HFFc6 (cell line): ENCODE results near the gene BCL7C. TPM values are rescaled to one million over a fixed set of nuclear protein-coding genes. Genes with fewer than 3 reads are reported as not detected.

ENCODE experiments used
- DNase-seq: peaks from one replicate; pipeline ENCODE4 v3.0.0-alpha.2; 2018
- H3K27ac Mint-ChIP-seq: 2 replicates; pipeline ENCODE4 v1.8.0; 2020; ENCODE audit warnings: mild to moderate bottlenecking, mixed read lengths
- H3K27me3 Mint-ChIP-seq: 2 replicates; pipeline ENCODE4 v1.8.0; 2021; ENCODE audit warnings: mild to moderate bottlenecking, moderate library complexity, mixed read lengths; ENCODE audit not compliant: insufficient read depth
- H3K36me3 Mint-ChIP-seq: 2 replicates; pipeline ENCODE4 v1.8.0; 2021; ENCODE audit warnings: low read depth, mixed read lengths
- H3K4me1 Mint-ChIP-seq: 2 replicates; pipeline ENCODE4 v1.8.0; 2020; ENCODE audit warnings: low read depth, mixed read lengths
- H3K4me3 Mint-ChIP-seq: 2 replicates; pipeline ENCODE4 v1.8.0; 2020; ENCODE audit warnings: mild to moderate bottlenecking, moderate library complexity, mixed read lengths
- H3K9me3 Mint-ChIP-seq: 2 replicates; pipeline ENCODE4 v1.8.0; 2020; ENCODE audit warnings: mild to moderate bottlenecking, mixed read lengths
- total RNA-seq, 6 experiments: library from RNA; stranded (reverse); fragmentation: NEBNext Ultra II Directional; extraction: Animal tissue kit (Norgen Biotek cat#: 25700); gene quantifications; 2 replicates in 1 of 6; 3 replicates in 5 of 6; pipeline ENCODE4 v1.2.3, GENCODE V29; 2021
- TF ChIP-seq, protein P1 (sequence below): fragments of 200-600 bp; sonication (generic); IDR thresholded peaks from 2 replicates; pipeline ENCODE4 v1.5.0; 2021; ENCODE audit warnings: antibody characterized with exemption, mild to moderate bottlenecking

The BCL7C gene
- total RNA-seq, 6 experiments from 2014 or later, result 42.7 to 52.7 (median 48.4) TPM

- DNase-seq, result peak; percentile 52
- Mint-ChIP-seq H3K27me3 (no peaks in the 10 kb centered on the region; the same call in 1 of the 2 replicates), H3K9me3 (no peaks in the 10 kb centered on the region), H3K4me1 (peaks cover 8% of the 10 kb centered on the region; the same call in 1 of the 2 replicates), H3K36me3 (peaks cover 18% of the 10 kb centered on the region; the same call in 1 of the 2 replicates), H3K4me3 (no peak overlapping the region), H3K27ac (peak overlapping the region; percentile 1)
- TF ChIP-seq, protein P1, sequence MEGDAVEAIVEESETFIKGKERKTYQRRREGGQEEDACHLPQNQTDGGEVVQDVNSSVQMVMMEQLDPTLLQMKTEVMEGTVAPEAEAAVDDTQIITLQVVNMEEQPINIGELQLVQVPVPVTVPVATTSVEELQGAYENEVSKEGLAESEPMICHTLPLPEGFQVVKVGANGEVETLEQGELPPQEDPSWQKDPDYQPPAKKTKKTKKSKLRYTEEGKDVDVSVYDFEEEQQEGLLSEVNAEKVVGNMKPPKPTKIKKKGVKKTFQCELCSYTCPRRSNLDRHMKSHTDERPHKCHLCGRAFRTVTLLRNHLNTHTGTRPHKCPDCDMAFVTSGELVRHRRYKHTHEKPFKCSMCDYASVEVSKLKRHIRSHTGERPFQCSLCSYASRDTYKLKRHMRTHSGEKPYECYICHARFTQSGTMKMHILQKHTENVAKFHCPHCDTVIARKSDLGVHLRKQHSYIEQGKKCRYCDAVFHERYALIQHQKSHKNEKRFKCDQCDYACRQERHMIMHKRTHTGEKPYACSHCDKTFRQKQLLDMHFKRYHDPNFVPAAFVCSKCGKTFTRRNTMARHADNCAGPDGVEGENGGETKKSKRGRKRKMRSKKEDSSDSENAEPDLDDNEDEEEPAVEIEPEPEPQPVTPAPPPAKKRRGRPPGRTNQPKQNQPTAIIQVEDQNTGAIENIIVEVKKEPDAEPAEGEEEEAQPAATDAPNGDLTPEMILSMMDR, result peak; percentile 79
Observed at GRCh38 chr16:30934827-30935557, 41.1 kb upstream of the BCL7C start.

- peaks cover 18% of the 10 kb centered on the region; the same call in 1 of the 2 replicates for H3K36me3 Mint-ChIP-seq
- TF ChIP-seq, protein P1, result no peak
- no peaks in the 10 kb centered on the region for H3K9me3 Mint-ChIP-seq
- H3K27ac Mint-ChIP-seq, result no peak overlapping the region
- no peak for DNase-seq
- peaks cover 5% of the 10 kb centered on the region for H3K4me1 Mint-ChIP-seq
- H3K27me3 Mint-ChIP-seq, result no peaks in the 10 kb centered on the region; the same call in 1 of the 2 replicates
- no peak overlapping the region for H3K4me3 Mint-ChIP-seq
Observed at GRCh38 chr16:30931068-30931650, 37.3 kb upstream of the BCL7C start.

DNA sequence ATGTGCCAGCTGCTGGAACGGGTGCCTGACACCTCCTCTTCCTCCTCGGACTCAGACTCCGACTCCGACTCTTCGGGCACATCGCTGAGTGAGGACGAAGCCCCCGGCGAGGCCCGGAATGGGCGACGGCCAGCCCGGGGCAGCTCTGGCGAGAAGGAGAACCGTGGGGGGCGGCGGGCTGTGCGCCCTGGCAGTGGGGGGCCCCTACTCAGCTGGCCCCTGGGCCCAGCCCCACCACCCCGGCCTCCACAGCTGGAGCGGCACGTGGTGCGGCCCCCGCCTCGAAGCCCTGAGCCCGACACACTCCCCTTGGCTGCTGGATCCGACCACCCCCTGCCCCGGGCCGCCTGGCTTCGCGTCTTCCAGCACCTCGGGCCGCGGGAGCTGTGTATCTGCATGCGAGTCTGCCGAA is 36.3 kb upstream of the BCL7C start:
- DNase-seq, result no peak
- Mint-ChIP-seq H3K27me3 (no peaks in the 10 kb centered on the region; the same call in 1 of the 2 replicates), H3K9me3 (no peaks in the 10 kb centered on the region), H3K4me3 (no peak overlapping the region), H3K36me3 (peaks cover 23% of the 10 kb centered on the region; the same call in 1 of the 2 replicates), H3K4me1 (peaks cover 12% of the 10 kb centered on the region), H3K27ac (no peak overlapping the region)
- TF ChIP-seq, protein P1, result no peak

GRCh38 chr16:30929167-30929566 is 35.3 kb upstream of the BCL7C start:
- Mint-ChIP-seq H3K27me3 (no peaks in the 10 kb centered on the region; the same call in 1 of the 2 replicates), H3K36me3 (peaks cover 23% of the 10 kb centered on the region; the same call in 1 of the 2 replicates), H3K27ac (no peak overlapping the region), H3K4me3 (no peak overlapping the region), H3K9me3 (no peaks in the 10 kb centered on the region), H3K4me1 (peaks cover 18% of the 10 kb centered on the region)
- TF ChIP-seq, protein P1, result no peak
- DNase-seq, result no peak

GRCh38 chr16:30928390-30928789 is 34.5 kb upstream of the BCL7C start:
- Mint-ChIP-seq H3K27me3 (no peaks in the 10 kb centered on the region; the same call in 1 of the 2 replicates), H3K36me3 (peaks cover 23% of the 10 kb centered on the region; the same call in 1 of the 2 replicates), H3K4me3 (no peak overlapping the region), H3K9me3 (no peaks in the 10 kb centered on the region), H3K27ac (no peak overlapping the region), H3K4me1 (peaks cover 18% of the 10 kb centered on the region)
- TF ChIP-seq, protein P1, result no peak
- DNase-seq, result no peak
